ENCODE measurements around the gene DHRS12.

DHRS12 gene

GRCh38 chr13:51827254-51827653 lies 23.3 kb upstream of the DHRS12 start:
- no peak for DNase-seq

- peak in 3 of 6 experiments; percentile 21 to 35 (median 22) for DNase-seq
These were observed 22.6 kb upstream of the DHRS12 start for GRCh38 chr13:51826606-51827005.

- peak in 1 of 6 experiments; percentile 9 for DNase-seq
These were observed 21.8 kb upstream of the DHRS12 start for GRCh38 chr13:51825681-51826254.

GRCh38 chr13:51825165-51825592 lies 21.2 kb upstream of the DHRS12 start:
- DNase-seq: peak in 3 of 6 experiments; percentile 84 to 86 (median 85)

GRCh38 chr13:51824712-51825111 lies 20.7 kb upstream of the DHRS12 start:
- peak in 1 of 6 experiments; percentile 12 for DNase-seq

- no peak for DNase-seq
These were observed 19.9 kb upstream of the DHRS12 start for GRCh38 chr13:51823863-51824262.

GRCh38 chr13:51823359-51823758 lies 19.4 kb upstream of the DHRS12 start:
- DNase-seq: no peak

GRCh38 chr13:51822106-51822815 lies 18.3 kb upstream of the DHRS12 start:
- peak in 4 of 6 experiments; percentile 10 to 24 (median 20) for DNase-seq

GRCh38 chr13:51821606-51822005 lies 17.6 kb upstream of the DHRS12 start:
- DNase-seq: peak; percentile 15 to 71 (median 52)

- DNase-seq: no peak
These were observed 16.1 kb upstream of the DHRS12 start for GRCh38 chr13:51820016-51820597.

GRCh38 chr13:51819544-51819943 lies 15.6 kb upstream of the DHRS12 start:
- DNase-seq: no peak

GRCh38 chr13:51818781-51819511 lies 15.0 kb upstream of the DHRS12 start:
- DNase-seq: peak in 3 of 6 experiments; percentile 23 to 54 (median 46)

GRCh38 chr13:51818276-51818675 lies 14.3 kb upstream of the DHRS12 start:
- DNase-seq: peak in 1 of 6 experiments; percentile 11

- DNase-seq: no peak
These were observed 13.8 kb upstream of the DHRS12 start for GRCh38 chr13:51817717-51818116.

- DNase-seq: no peak
These were observed 12.8 kb upstream of the DHRS12 start for GRCh38 chr13:51816604-51817249.

GRCh38 chr13:51815848-51816247 lies 11.9 kb upstream of the DHRS12 start:
- no peak for DNase-seq

GRCh38 chr13:51814825-51815650 lies 11.1 kb upstream of the DHRS12 start:
- peak; percentile 49 to 78 (median 64) for DNase-seq

GRCh38 chr13:51814071-51814470 lies 10.1 kb upstream of the DHRS12 start:
- no peak for DNase-seq

- no peak for DNase-seq
These were observed 8.0 kb upstream of the DHRS12 start for GRCh38 chr13:51811920-51812451.

GRCh38 chr13:51811046-51811445 lies 7.1 kb upstream of the DHRS12 start:
- no peak for DNase-seq

GRCh38 chr13:51808811-51809210 lies 4.8 kb upstream of the DHRS12 start:
- no peak for DNase-seq

GRCh38 chr13:51807041-51807440 lies 3.1 kb upstream of the DHRS12 start:
- DNase-seq: no peak

Measured in stimulated activated naive CD4-positive, alpha-beta T cell (primary cell).